GM23248 (cell line): ENCODE data around the gene TAF1B. TPM values are rescaled to one million over a fixed set of nuclear protein-coding genes. Genes with fewer than 3 reads are reported as not detected.

Experiments
- DNase-seq: peaks from one replicate; pipeline ENCODE4 v3.0.0-alpha.2; 2015
- H2AFZ ChIP-seq: fragments of 200-600 bp; sonication (generic); 2 replicates; pipeline ENCODE4 v1.6.1; 2016; ENCODE audit warnings: antibody characterized with exemption
- H3F3A ChIP-seq: fragments of 200-600 bp; sonication (generic); 2 replicates; pipeline ENCODE4 v1.6.1; 2016; ENCODE audit warnings: mild to moderate bottlenecking, antibody characterized with exemption, mixed run types; ENCODE audit not compliant: insufficient read depth
- H3K27ac ChIP-seq: fragments of 200-600 bp; sonication (generic); 2 replicates; pipeline ENCODE4 v1.5.1; 2016; ENCODE audit warnings: mild to moderate bottlenecking
- H3K27me3 ChIP-seq: fragments of 200-600 bp; sonication (generic); replicated peaks from 2 replicates; pipeline ENCODE4 v1.6.1; 2016; ENCODE audit warnings: mild to moderate bottlenecking; ENCODE audit not compliant: insufficient read depth
- H3K36me3 ChIP-seq: fragments of 200-600 bp; sonication (generic); 2 replicates; pipeline ENCODE4 v1.6.1; 2016; ENCODE audit warnings: low read depth, mild to moderate bottlenecking
- H3K4me1 ChIP-seq: fragments of 200-600 bp; sonication (generic); 2 replicates; pipeline ENCODE4 v1.6.1; 2016; ENCODE audit warnings: mild to moderate bottlenecking; ENCODE audit not compliant: insufficient read depth
- H3K4me2 ChIP-seq: fragments of 200-600 bp; sonication (generic); one replicate; pipeline ENCODE4 v1.6.1; 2016; ENCODE audit warnings: mild to moderate bottlenecking; ENCODE audit not compliant: unreplicated experiment
- H3K4me3 ChIP-seq: fragments of 200-600 bp; sonication (generic); 2 replicates; pipeline ENCODE4 v1.5.1; 2016; ENCODE audit warnings: mild to moderate bottlenecking
- H3K79me2 ChIP-seq: fragments of 200-600 bp; sonication (generic); 2 replicates; pipeline ENCODE4 v1.6.1; 2016; ENCODE audit warnings: mild to moderate bottlenecking; ENCODE audit not compliant: insufficient read depth
- H3K9ac ChIP-seq: fragments of 200-600 bp; sonication (generic); 2 replicates; pipeline ENCODE4 v1.6.1; 2016; ENCODE audit warnings: mild to moderate bottlenecking
- H3K9me2 ChIP-seq: fragments of 200-600 bp; sonication (generic); 2 replicates; pipeline ENCODE4 v1.6.1; 2016; ENCODE audit warnings: mixed run types, mild to moderate bottlenecking, moderate library complexity; ENCODE audit not compliant: insufficient read depth
- H3K9me3 ChIP-seq: fragments of 200-600 bp; sonication (generic); one replicate; pipeline ENCODE4 v1.6.1; 2017; ENCODE audit warnings: low read depth
- H4K20me1 ChIP-seq: fragments of 200-600 bp; sonication (generic); 2 replicates; pipeline ENCODE4 v1.6.0; 2016; ENCODE audit not compliant: insufficient read depth
- EZH2 ChIP-seq: fragments of 200-600 bp; sonication (generic); IDR thresholded peaks from 2 replicates; pipeline ENCODE4 v1.6.1; 2018; ENCODE audit warnings: antibody characterized with exemption, mild to moderate bottlenecking; ENCODE audit not compliant: insufficient read depth, poor library complexity, severe bottlenecking
- EZH2phosphoT487 ChIP-seq: fragments of 200-600 bp; sonication (generic); IDR thresholded peaks from 2 replicates; pipeline ENCODE4 v1.6.1; 2018; ENCODE audit warnings: antibody characterized with exemption, moderate library complexity, mild to moderate bottlenecking, low read depth; ENCODE audit not compliant: insufficient read depth
- WGBS, 2 experiments: methylation state at CpG; one replicate each; pipeline ENCODE4 v1.1.6; 2015 to 2017; ENCODE audit warnings: low lambda C conversion rate in 2 of 2, low coverage in 1 of 2; ENCODE audit errors: missing lambda C conversion rate in 2 of 2; 5-methylcytosine and 5-hydroxymethylcytosine counted together
- in situ Hi-C: fragments of 300-500 bp; cut with MboI; formaldehyde crosslinking; loops from 2 replicates; pipeline ENCODE4 v1.15.0; 2020
- polyA plus RNA-seq: library from polyadenylated mRNA; unstranded; fragments of >200 nt; fragmentation: Nextera tagmentation; extraction: Ambion mirVana; gene quantifications from 2 replicates; pipeline ENCODE4 v1.2.1, GENCODE V29; 2016
- total RNA-seq: library from RNA; depleted of rRNA; stranded (reverse); fragments of >200 nt; shearing (Covaris generic); gene quantifications from 2 replicates; pipeline ENCODE4 v1.2.3, GENCODE V29; 2014

Gene TAF1B
- total and polyA plus RNA-seq, 2 experiments from 2014 or later, result 16.6 to 27.0 TPM

DNA sequence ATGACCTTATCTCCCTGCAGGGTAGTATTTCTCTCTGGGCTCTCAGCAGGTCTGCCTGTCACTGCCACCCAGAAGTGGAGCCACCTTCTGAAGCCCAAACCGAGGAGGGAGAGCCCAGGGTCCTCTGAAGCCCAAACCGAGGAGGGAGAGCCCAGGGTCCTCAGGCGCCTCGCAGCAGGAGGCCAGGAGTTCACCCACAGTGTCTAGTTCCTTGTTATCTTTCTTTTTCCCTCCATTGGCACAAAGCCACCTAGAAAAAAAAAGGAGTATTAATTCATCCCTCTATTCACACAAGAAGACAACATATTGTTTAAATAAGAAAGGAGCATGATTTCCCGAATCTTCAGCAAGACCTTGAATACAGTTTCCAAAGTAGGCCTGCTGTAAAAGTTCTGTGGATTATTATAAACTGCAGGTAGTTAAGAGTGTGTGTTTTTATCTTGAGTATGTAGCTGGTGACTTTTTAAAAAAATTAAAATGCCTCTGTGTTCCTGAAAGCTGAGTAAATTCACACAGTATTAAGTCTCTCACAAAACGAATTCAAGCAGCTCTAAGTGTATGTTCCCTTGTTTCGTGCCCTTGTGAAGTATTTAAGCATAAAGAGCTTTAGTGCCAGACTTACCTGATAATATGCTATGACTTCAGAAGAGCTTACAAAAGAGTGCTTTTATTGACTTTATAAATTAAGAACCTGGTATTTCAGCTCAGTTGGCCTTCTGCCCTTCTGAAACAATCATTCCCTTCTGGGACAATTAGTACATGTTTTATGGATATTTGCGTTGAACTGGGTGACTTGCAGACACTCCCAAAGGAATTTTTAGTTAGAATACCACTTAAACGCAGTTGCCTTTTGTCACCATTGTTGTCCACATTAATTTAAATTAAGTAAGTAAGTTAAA lies 96.6 kb downstream of the TAF1B start:
- no peak for DNase-seq
- Histone ChIP-seq H3K4me1 (peaks cover 26% of the 10 kb centered on the region), H3K9ac (no peak overlapping the region), H3K79me2 (no peaks in the 10 kb centered on the region), H3F3A (peaks cover 22% of the 10 kb centered on the region), H4K20me1 (no peaks in the 10 kb centered on the region), H3K9me3 (no peaks in the 10 kb centered on the region), H3K4me3 (no peak overlapping the region), H3K27ac (no peak overlapping the region), H2AFZ (no peak overlapping the region), H3K27me3 (no peaks in the 10 kb centered on the region), H3K9me2 (no peaks in the 10 kb centered on the region), H3K36me3 (no peaks in the 10 kb centered on the region), H3K4me2 (peak overlapping the region; percentile 51)
- WGBS, 2 experiments, result 59 to 64% methylated on average over 9 of the region's 9 CpGs
- in situ Hi-C loops, result no loop called here
- TF ChIP-seq EZH2phosphoT487 (no peak), EZH2 (no peak)

DNA sequence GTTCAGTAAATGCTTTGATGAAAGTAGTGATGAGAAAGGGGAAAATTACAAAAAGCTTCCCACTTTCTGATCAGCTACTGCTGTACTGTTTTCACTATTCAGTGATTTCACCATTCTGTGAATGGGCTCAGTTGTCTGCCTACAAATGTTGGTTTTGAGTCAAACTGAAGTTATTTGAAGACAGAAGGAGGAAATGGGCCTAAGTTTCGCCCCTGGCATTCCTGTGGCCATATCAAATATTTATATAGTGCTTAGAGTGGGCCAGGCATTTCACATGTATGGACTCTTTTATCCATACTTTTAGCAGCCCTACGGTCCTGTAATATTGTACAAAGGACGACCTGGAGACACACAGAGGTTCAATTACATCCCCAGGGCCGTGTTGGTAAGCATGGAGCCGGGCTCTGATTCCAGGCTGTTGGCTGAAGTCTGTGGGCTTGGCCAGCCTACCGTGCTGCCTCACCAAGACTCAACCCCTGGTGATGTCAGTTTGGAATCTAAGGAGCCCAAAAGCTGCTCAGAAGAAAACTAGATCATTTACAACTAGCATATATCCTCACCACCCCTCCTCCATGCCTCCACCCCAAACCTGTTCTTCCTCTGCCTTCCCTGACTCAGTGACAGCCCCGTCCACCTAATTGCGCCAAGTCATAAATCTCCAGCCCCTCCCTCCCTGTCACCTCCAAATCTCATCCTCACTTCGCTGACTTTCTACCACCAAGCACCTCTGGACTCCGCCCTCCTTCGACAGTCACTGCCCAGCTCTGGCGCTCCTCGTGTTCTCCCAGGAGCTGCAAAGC lies 98.1 kb downstream of the TAF1B start:
- in situ Hi-C loops, result no loop called here
- no peaks in the 10 kb centered on the region for H3K36me3 ChIP-seq
- H4K20me1 ChIP-seq, result no peaks in the 10 kb centered on the region
- H3K79me2 ChIP-seq, result no peaks in the 10 kb centered on the region
- no peaks in the 10 kb centered on the region for H3K9me3 ChIP-seq
- H3K9me2 ChIP-seq, result no peaks in the 10 kb centered on the region
- H3K4me3 ChIP-seq, result no peak overlapping the region
- H3K27ac ChIP-seq, result peak overlapping the region; percentile 80
- peak overlapping the region; percentile 51 for H3K4me2 ChIP-seq
- peak; percentile 86 for DNase-seq
- H2AFZ ChIP-seq, result peak overlapping the region; percentile 70
- 33 to 38% methylated on average over 13 of the region's 13 CpGs for WGBS, 2 experiments
- H3K9ac ChIP-seq, result 0 out of 2 replicates have a peak overlapping the region, but pooled peaks have one; percentile 26
- H3K27me3 ChIP-seq, result no peaks in the 10 kb centered on the region
- no peak for TF ChIP-seq EZH2phosphoT487
- no peak for TF ChIP-seq EZH2
- peaks cover 26% of the 10 kb centered on the region for H3K4me1 ChIP-seq
- H3F3A ChIP-seq, result peaks cover 22% of the 10 kb centered on the region

DNA sequence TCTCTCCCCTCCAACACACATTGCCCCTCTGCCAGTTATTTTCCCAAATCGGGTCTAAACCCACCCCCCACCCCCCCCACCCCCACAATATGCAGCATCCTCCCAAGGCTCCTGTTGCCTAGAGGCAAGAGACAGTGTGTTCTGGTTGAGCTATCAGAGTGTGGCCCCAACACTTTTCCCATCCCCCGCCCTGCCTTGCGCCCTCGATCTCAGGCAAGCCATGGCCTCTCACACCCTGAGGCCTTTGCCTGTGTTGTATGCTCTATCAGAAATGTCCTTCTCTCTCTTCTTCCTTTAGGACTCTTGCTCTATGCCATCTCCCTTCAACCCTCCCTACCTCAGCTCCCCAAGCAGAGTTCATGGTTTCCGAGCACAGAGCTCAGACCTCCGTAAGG lies 98.7 kb downstream of the TAF1B start:
- Histone ChIP-seq H2AFZ (no peak overlapping the region; the same call in 1 of the 2 replicates), H3K4me1 (peaks cover 26% of the 10 kb centered on the region), H3K9me3 (no peaks in the 10 kb centered on the region), H3K9me2 (no peaks in the 10 kb centered on the region), H3K4me3 (no peak overlapping the region), H3K36me3 (no peaks in the 10 kb centered on the region), H3K27ac (peak overlapping the region; percentile 80), H3K27me3 (no peaks in the 10 kb centered on the region), H3K9ac (no peak overlapping the region), H3F3A (peaks cover 22% of the 10 kb centered on the region), H4K20me1 (no peaks in the 10 kb centered on the region), H3K79me2 (no peaks in the 10 kb centered on the region), H3K4me2 (no peak overlapping the region)
- no peak for DNase-seq
- in situ Hi-C loops, result no loop called here
- WGBS, 2 experiments, result 71 to 79% methylated on average over 5 to 6 of the region's 6 CpGs
- no peak for TF ChIP-seq EZH2phosphoT487
- no peak for TF ChIP-seq EZH2

DNA sequence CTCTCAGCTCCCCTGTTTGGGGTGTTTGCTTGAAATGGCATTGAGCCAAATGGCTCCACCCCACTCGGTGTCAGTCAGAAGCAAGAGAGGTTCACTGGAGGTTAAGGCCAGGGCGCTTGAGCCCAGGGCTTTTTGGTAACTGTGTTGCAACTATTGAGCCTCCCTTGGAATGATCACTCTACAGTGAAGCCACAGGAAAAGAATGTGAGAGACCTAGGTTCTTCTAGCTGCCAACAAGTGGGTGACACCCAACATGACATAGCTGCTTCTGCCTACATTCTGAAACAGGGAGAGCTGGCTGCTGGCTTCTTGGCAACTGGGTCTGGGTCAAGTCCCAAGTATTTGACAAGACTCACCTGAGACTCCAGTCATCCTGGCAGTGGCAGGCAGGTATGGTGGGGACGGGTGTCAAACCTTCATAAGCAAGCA lies 101.1 kb downstream of the TAF1B start:
- H3K4me2 ChIP-seq, result no peak overlapping the region
- peaks cover 26% of the 10 kb centered on the region for H3K4me1 ChIP-seq
- 21 to 22% methylated on average over 3 of the region's 3 CpGs for WGBS, 2 experiments
- no peaks in the 10 kb centered on the region for H4K20me1 ChIP-seq
- no peaks in the 10 kb centered on the region for H3K27me3 ChIP-seq
- H3K4me3 ChIP-seq, result no peak overlapping the region
- in situ Hi-C loops, result no loop called here
- H2AFZ ChIP-seq, result no peak overlapping the region
- TF ChIP-seq EZH2phosphoT487, result no peak
- peaks cover 22% of the 10 kb centered on the region for H3F3A ChIP-seq
- no peaks in the 10 kb centered on the region for H3K36me3 ChIP-seq
- no peaks in the 10 kb centered on the region for H3K9me2 ChIP-seq
- H3K79me2 ChIP-seq, result no peaks in the 10 kb centered on the region
- peak; percentile 64 for DNase-seq
- no peak overlapping the region for H3K27ac ChIP-seq
- no peak overlapping the region for H3K9ac ChIP-seq
- no peaks in the 10 kb centered on the region for H3K9me3 ChIP-seq
